Glomerular visceral epithelial cell (primary cell): ENCODE data around the gene ESR2.
"Not testable (repeated sequence)": the region's sequence is repeated elsewhere in the genome, so short reads cannot be mapped to it uniquely, and the experiment has no call there.

Experiments used
- DNase-seq: peaks from one replicate; pipeline ENCODE4 v3.0.0-alpha.2; 2016; ENCODE audit errors: extremely low spot score

ESR2 gene

DNA sequence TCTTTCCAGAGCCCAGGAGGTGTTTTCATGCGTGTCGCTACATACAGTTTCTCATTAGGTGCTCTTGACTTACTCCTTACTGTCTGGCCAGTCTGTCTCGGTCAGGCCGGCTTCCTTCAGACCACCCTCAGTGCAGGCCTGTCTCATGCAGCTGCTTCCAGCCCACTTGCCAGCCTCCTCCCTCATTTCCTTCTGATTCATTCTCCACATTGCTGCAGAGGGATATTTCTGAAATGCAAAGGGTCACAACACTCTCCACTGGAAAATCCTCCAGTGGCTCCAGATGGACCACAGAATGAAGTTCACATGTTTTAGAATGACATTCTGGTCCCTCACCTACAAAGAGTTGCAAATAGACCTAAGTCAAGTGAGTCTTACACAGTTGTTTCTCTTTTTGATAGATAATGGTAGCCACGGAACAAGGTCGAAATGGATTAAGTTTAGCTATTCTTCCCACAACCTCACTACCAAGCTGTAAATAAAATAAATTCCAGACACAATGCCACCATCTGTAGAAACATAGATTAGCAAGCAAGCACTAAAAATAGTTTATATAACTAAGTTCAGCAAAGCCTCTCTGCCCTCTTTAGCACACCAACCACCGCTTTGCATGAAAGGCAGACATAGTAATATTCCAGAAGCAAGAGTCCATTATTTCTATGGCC lies 146.9 kb downstream of the ESR2 start:
- no peak for DNase-seq

DNA sequence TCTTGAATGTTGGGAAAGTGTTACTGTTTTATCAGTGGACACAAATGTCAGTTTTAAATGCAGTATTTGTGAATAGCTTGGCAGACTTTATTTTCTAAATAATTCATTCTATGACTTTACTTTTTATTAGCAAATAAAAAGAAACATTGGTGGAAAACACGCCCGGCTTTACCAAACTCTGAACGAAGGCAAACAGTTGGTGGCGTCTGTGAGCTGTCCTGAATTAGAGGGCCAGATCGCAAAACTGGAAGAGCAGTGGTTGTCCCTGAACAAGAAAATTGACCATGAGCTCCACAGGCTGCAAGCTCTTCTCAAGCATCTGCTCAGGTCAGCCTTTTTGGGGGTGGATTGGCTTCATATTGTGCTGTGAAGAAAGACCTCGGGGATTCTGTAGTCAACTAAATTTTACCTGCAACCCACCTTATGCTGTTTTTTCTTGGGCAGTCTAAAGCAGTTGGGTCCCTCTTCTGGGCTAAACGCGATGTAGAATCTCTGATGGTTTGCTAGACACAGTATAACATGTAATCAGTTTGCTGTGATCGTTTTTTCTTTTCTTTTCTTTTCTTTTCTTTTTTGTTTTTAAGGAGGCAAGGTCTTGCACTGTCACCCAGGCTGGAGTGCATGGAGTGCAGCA lies 156.4 kb downstream of the ESR2 start:
- no peak for DNase-seq

DNA sequence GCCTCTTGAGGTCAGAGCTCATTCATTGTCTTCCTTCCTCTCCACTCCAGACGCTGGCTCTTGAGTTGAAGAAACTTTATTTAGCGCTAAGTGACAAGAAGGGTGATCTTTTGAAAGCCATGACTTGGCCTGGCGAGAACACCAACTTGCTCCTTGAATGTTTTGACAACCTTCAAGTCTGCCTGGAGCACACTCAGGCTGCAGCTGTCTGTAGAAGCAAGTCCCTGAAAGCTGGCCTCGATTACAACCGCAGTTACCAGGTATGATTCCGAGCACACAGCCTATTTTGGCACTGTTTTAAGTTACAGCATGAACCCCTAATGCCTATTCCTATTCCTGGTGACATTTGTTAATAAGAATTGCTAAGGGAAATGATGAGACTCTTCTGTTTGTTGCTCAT lies 167.6 kb downstream of the ESR2 start:
- DNase-seq: no peak

DNA sequence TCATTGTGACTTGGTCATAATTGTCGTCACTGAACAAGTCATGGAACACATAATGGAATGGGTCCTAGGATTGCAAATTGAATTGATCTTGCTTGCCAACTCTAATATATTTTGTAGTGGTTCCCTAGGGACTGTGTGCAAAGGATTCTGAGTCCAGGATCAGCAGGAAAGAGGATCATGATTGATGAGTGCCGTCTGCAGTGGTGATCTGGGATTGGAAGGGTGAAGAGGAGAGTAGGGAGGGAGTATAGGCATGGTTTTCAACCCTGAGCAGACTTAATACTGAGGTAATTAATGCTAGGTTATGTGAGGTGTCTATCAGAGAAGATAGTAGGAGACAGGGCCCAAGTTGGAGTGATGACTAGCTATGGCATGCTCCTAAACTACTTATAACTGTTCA lies 168.9 kb downstream of the ESR2 start:
- no peak for DNase-seq

DNA sequence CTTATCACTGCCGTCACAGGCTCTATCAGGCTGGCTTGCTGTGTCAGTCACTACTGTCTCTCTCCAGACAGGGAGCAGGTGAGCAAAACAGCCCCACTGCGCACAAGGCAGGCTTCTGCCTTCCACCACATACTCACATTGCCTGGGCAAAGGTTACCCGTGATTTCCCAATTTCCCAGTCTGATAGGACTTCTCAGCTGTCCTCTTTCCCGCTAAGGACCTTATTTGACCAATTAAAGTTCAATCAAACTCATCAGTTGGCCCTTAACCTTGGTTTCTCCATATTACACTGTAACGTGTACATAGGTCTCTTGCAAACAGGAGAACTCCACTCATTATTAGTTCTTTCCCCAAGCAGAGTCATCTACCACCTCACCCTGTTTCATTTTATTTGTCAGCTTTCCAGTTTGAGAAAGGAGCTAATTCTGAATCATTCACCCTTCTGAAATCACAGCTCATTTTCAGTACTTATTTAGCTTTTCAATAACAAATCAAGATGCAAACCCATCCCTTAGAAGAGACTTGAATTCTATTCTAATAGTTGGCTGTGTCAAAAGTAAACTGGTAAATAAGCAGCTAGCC lies 170.8 kb downstream of the ESR2 start:
- DNase-seq: no peak

DNA sequence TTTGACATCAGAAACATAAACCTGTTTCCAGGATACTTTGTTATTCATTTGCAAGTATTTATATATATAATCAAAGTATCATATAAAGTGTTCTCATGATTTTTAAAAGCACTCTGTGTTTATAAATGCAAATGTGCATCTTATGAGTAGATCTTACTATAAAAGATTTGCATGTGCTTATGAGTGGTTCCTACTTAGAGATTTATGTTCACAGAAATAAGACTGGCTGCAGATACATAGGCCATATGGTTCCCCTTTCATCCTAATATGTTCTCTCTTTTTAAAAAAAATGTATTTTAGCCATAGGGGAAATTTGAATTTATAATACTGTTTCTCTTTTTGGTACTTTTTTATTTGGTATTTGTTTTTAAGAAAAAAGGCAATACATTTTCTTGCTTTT lies 174.2 kb downstream of the ESR2 start:
- no peak for DNase-seq

GRCh38 chr14:64119500-64119899 lies 174.7 kb downstream of the ESR2 start:
- peak; percentile 66 for DNase-seq

DNA sequence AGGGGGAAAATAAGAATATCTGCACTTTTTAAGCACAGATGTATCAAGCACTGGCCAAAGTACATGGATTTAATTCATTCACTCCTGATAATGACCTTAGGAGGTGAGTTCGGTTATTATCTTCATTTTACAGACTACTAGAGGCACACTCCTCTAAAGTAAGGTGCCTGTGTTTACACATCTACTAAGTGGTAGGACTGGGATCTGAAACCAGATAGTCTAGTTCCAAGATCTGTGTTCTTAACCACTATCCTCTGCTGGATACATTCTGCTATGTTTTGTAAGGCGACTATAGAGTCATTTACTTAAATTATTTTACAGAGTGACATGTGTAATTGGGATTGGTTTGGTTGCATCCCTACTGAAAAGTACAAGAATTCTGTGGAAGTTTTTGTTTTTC lies 175.3 kb downstream of the ESR2 start:
- no peak for DNase-seq

GRCh38 chr14:64118403-64118742 lies 175.8 kb downstream of the ESR2 start:
- not testable (repeated sequence) for DNase-seq

DNA sequence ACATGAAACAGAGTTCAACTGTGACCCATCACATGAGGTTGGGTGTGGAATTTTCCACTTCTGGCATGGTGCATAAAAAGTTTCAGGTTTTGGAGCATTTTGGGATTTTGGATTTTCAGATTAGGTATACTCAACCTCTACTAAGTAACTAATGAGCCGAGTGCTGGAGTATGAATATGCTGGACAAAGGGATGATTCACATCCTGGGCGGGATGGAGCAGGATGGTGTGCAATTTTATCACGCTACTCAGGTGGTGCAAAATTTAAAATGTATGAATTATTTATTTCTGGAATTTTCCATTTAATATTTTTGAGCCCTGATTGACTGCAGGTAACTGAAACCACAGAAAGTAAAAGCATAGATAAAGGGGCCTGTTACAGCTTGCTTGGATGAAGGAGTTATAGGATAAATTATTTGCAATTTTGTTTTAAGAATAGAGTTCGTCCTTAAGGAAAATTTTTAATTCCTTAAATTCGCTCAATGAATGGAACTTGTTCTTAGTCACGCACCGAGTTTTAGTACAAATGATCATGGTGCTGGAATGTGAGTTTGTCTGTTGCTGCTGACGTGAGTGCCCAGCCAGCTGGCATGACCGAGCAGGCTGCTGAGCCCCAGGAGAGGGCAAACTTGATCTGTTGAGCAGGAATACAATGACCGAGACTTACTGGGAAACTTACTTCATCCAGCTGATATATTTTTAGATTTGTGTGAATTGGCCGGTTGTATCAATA lies 176.3 kb downstream of the ESR2 start:
- peak; percentile 89 for DNase-seq

DNA sequence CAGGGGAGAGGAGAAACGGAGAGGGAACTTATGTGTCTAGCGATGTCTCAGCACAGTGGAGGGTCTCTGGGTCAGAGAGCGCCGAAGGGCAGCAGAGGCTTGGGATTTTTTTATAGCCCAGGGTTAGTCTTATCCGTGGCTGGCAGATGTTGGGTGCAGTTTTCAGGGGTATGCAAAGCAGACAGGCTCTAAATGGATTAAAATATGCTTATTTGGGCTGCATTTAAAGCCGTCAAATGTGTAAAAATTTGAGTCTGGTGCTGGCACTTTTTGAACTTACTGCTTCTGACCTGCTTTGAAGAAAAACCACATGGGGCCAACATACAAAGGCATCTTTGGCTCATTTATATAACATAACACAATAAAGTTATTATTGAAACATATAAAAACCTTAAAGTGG lies 178.8 kb downstream of the ESR2 start:
- no peak for DNase-seq

DNA sequence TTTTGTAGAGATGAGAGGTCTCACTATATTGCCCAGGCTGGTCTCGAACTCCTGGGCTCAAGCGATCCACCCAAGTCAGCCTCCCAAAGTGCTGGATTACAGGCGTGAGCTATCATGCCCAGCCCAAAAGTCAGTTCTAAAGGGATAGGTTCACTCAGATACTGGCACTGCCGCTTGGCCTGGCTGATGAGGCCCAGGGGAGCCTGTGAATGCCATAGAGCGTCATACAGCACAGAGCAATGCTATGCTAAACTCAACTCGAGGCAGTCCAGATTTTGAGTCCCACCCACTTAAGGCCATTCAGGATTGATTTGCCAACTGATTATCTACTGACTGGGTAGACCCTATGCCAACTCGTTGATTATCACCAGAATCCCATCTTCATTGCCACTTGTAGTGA lies 179.4 kb downstream of the ESR2 start:
- DNase-seq: no peak

DNA sequence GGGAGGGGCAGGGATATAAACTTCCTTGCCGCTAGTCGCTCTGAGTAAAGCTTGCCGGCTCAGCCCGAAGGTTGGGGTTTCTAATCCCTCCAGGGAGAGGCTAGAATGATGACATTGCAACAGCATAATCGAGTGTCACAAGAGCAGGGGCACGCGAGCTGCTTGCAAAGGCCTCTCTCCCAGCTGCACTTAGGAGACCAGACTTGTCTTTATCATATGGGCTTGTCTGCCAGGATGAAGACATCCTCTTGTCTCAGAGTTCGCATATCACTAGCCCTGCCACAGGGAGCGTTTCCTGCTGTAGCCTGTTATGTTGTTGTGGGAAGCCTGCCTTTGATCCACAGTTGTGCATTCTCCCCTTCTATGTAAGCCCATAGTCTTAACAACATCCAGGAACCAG lies 180.0 kb downstream of the ESR2 start:
- no peak for DNase-seq

- no peak for DNase-seq
These were observed 181.1 kb downstream of the ESR2 start for GRCh38 chr14:64112867-64113678.

GRCh38 chr14:64110802-64111201 lies 183.4 kb downstream of the ESR2 start:
- no peak for DNase-seq

- DNase-seq: no peak
These were observed 184.2 kb downstream of the ESR2 start for GRCh38 chr14:64109819-64110554.

- DNase-seq: no peak
These were observed 186.7 kb downstream of the ESR2 start for GRCh38 chr14:64107438-64107837.

DNA sequence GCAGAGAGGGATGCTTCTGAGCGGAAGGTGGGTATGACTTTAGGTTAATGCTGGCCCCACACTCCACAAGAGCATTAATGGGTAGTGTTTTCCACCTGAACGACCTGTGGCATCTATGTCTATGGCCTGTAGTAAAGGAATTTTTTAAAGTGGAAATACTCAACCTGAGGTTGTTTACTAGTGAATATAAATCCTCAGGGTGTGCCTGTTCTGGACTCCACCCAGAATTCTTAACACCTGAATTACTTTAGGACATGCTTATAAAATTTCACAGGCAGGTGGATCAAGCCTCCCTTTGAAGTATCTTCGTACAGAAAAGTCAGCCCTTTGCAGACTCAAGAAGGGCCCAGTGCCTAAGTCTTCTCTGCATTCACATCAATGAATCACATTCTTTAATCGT lies 196.1 kb downstream of the ESR2 start:
- DNase-seq: no peak

GRCh38 chr14:64095620-64096019 lies 198.6 kb downstream of the ESR2 start:
- no peak for DNase-seq

GRCh38 chr14:64092940-64093339 lies 201.2 kb downstream of the ESR2 start:
- DNase-seq: no peak

- peak; percentile 33 for DNase-seq
These were observed 201.8 kb downstream of the ESR2 start for GRCh38 chr14:64092338-64092737.
